ENCODE measurements around the gene GGT1. TPM values are rescaled to one million over a fixed set of nuclear protein-coding genes. Genes with fewer than 3 reads are reported as not detected.

GGT1 gene
- total RNA-seq, 1 experiment from 2014 or later: 14.0 TPM

DNA sequence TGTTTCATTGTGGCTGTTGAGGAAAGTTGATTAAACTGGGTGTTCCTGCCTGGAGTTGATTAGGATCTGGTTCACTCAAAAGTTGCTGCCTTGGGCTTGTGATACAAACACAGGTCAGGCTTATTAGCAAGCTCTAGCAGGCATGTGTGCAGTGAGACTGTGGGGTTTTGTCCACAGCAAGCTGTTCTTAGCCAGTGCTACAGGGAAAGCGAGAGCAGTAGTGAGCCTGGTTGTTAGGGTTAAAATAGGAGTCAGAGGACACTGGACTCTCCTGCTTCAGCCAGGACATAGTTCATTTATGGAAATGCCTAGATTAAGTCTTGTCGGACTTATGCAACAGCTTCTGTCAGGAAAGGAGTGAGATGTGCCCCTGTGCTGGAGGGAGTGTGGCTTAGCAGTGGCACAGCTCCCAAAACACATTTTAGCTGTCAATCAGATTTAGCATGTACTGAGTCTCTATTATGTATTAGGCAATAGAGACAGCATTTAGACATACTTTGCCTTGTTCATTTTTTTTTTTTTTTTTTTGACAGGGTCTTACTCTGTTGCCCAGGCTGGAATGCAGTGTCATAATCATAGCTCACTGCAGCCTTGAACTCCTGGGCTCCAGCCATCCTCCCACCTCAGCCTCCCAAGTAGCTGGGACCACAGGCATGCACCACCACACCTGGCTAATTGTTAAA, 38.5 kb upstream of the GGT1 start:
- H3K27me3 ChIP-seq (ENCODE audit: insufficient read depth, low read length): no peaks in the 10 kb centered on the region
- no peaks in the 10 kb centered on the region for H3K4me1 ChIP-seq (ENCODE audit: control insufficient read depth in 1 of 2, insufficient read depth in 2 of 2, low read length in 2 of 2)
- no TSS peak for BruUV-seq (replicated peaks)
- H3K79me2 ChIP-seq (ENCODE audit: insufficient read depth, low read length): peaks cover 97% of the 10 kb centered on the region
- RAD21 ChIA-PET (ENCODE audit: low non-redundant PET in 1 of 2, low total read pairs in 2 of 2, uncharacterized antibody in 2 of 2, unreplicated experiment in 2 of 2): no interaction called here
- H3K27ac ChIP-seq (ENCODE audit: low read depth, low read length): no peak overlapping the region
- CTCF ChIA-PET: interaction anchor here (0.7 kb wide), 1 partner anchor 671 kb away, joined by 3 read pairs; no protein-coding TSS in a partner anchor
- POLR2A ChIA-PET: no interaction called here
- intact Hi-C loops (cut with micrococcal nuclease): no loop called here
- peaks cover 30 to 31% of the 10 kb centered on the region in 2 experiments for H3K36me3 ChIP-seq (ENCODE audit: control insufficient read depth in 1 of 2, insufficient read depth in 2 of 2, low read length in 2 of 2)
- H3K4me3 ChIP-seq (replicated peaks in 1 of 2; ENCODE audit: low read depth in 1 of 2, low read length in 2 of 2): no peak overlapping the region
- no peaks in the 10 kb centered on the region for H3K9me2 ChIP-seq (ENCODE audit: insufficient read depth)
- ATAC-seq (no peak), DNase-seq (ENCODE audit: low read depth, low spot score) (no peak)
- H3K4me2 ChIP-seq (ENCODE audit: low read length): no peak overlapping the region
- no peak overlapping the region for H2AFZ ChIP-seq (ENCODE audit: low read depth, low read length, poor library complexity, severe bottlenecking)
- no peak overlapping the region for H3K9ac ChIP-seq (ENCODE audit: low read length)
- TF ChIP-seq ZFX (IDR thresholded peaks at IDR 0.05): no peak
- no peak for TF ChIP-seq SRF (IDR thresholded peaks at IDR 0.05; ENCODE audit: low read depth)
- TF ChIP-seq CEBPB (IDR thresholded peaks at IDR 0.05; ENCODE audit: low read depth): no peak
- TF ChIP-seq SP1 (IDR thresholded peaks at IDR 0.05; ENCODE audit: low read depth): no peak
- no peak for TF ChIP-seq FOSL1 (IDR thresholded peaks at IDR 0.05; ENCODE audit: low read depth)
- TF ChIP-seq POLR2A (IDR thresholded peaks at IDR 0.05; ENCODE audit: borderline replicate concordance, extremely low read depth, insufficient read depth, insufficient read length): no peak
- TF ChIP-seq RAD21 (IDR thresholded peaks at IDR 0.05; ENCODE audit: low read depth): no peak
- TF ChIP-seq, protein P1, sequence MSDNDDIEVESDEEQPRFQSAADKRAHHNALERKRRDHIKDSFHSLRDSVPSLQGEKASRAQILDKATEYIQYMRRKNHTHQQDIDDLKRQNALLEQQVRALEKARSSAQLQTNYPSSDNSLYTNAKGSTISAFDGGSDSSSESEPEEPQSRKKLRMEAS (IDR thresholded peaks at IDR 0.05): no peak
- TF ChIP-seq ATF3 (IDR thresholded peaks at IDR 0.05): no peak
- TF ChIP-seq EZH2phosphoT487 (IDR thresholded peaks at IDR 0.05; ENCODE audit: borderline replicate concordance): no peak
- H4K20me1 ChIP-seq (ENCODE audit: insufficient read depth): peaks cover 12% of the 10 kb centered on the region; the same call in 1 of the 2 replicates
- H3K9me3 ChIP-seq (ENCODE audit: control insufficient read depth in 1 of 2, insufficient read depth in 1 of 2, low read depth in 1 of 2, low read length in 2 of 2): no peaks in the 10 kb centered on the region

DNA sequence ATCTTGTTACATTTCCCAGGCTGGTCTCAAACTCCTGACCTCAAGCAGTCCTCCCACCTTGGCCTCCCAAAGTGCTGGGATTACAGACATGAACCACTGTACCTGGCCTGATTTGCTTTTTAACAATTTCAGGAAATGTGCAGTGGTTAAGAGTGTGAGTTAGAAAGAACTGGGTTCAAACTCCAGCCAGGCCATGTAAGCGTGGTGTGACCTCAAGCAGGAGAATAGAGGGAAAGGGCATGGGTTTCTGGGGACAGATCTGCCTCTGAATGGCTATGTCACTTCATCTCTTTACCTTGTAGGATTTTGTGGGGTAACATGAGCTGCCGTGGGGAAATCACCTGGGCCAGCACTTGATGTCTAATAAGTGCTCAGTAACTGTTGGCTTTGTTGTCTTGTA, 37.9 kb upstream of the GGT1 start:
- H3K4me1 ChIP-seq (ENCODE audit: control insufficient read depth in 1 of 2, insufficient read depth in 2 of 2, low read length in 2 of 2): no peaks in the 10 kb centered on the region
- no peaks in the 10 kb centered on the region for H3K9me2 ChIP-seq (ENCODE audit: insufficient read depth)
- CTCF ChIA-PET: interaction anchor here (0.7 kb wide), 1 partner anchor 672 kb away, joined by 3 read pairs; no protein-coding TSS in a partner anchor
- BruUV-seq (replicated peaks): no TSS peak
- POLR2A ChIA-PET: no interaction called here
- no peak overlapping the region for H3K9ac ChIP-seq (ENCODE audit: low read length)
- RAD21 ChIA-PET (ENCODE audit: low non-redundant PET in 1 of 2, low total read pairs in 2 of 2, uncharacterized antibody in 2 of 2, unreplicated experiment in 2 of 2): no interaction called here
- H2AFZ ChIP-seq (ENCODE audit: low read depth, low read length, poor library complexity, severe bottlenecking): no peak overlapping the region
- peaks cover 12% of the 10 kb centered on the region; the same call in 1 of the 2 replicates for H4K20me1 ChIP-seq (ENCODE audit: insufficient read depth)
- no peaks in the 10 kb centered on the region for H3K27me3 ChIP-seq (ENCODE audit: insufficient read depth, low read length)
- H3K79me2 ChIP-seq (ENCODE audit: insufficient read depth, low read length): peaks cover 97% of the 10 kb centered on the region
- H3K27ac ChIP-seq (ENCODE audit: low read depth, low read length): no peak overlapping the region
- no peaks in the 10 kb centered on the region for H3K9me3 ChIP-seq (ENCODE audit: control insufficient read depth in 1 of 2, insufficient read depth in 1 of 2, low read depth in 1 of 2, low read length in 2 of 2)
- ATAC-seq (no peak), DNase-seq (ENCODE audit: low read depth, low spot score) (no peak)
- H3K36me3 ChIP-seq (ENCODE audit: control insufficient read depth in 1 of 2, insufficient read depth in 2 of 2, low read length in 2 of 2): peaks cover 31 to 33% of the 10 kb centered on the region in 2 experiments
- intact Hi-C loops (cut with micrococcal nuclease): no loop called here
- no peak overlapping the region for H3K4me3 ChIP-seq (replicated peaks in 1 of 2; ENCODE audit: low read depth in 1 of 2, low read length in 2 of 2)
- H3K4me2 ChIP-seq (ENCODE audit: low read length): no peak overlapping the region
- TF ChIP-seq ZFX (IDR thresholded peaks at IDR 0.05): no peak
- no peak for TF ChIP-seq POLR2A (IDR thresholded peaks at IDR 0.05; ENCODE audit: borderline replicate concordance, extremely low read depth, insufficient read depth, insufficient read length)
- TF ChIP-seq, protein P2, sequence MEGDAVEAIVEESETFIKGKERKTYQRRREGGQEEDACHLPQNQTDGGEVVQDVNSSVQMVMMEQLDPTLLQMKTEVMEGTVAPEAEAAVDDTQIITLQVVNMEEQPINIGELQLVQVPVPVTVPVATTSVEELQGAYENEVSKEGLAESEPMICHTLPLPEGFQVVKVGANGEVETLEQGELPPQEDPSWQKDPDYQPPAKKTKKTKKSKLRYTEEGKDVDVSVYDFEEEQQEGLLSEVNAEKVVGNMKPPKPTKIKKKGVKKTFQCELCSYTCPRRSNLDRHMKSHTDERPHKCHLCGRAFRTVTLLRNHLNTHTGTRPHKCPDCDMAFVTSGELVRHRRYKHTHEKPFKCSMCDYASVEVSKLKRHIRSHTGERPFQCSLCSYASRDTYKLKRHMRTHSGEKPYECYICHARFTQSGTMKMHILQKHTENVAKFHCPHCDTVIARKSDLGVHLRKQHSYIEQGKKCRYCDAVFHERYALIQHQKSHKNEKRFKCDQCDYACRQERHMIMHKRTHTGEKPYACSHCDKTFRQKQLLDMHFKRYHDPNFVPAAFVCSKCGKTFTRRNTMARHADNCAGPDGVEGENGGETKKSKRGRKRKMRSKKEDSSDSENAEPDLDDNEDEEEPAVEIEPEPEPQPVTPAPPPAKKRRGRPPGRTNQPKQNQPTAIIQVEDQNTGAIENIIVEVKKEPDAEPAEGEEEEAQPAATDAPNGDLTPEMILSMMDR (IDR thresholded peaks at IDR 0.05 in 2 of 3, conservative IDR thresholded peaks at IDR 0.05 in 1 of 3; ENCODE audit: borderline replicate concordance in 1 of 3, insufficient read depth in 1 of 3, low read depth in 2 of 3, low read length in 2 of 3): no peak
- TF ChIP-seq YY1 (IDR thresholded peaks at IDR 0.05; ENCODE audit: extremely low read depth, insufficient replicate concordance, low read depth, low read length): no peak
- TF ChIP-seq SP1 (IDR thresholded peaks at IDR 0.05; ENCODE audit: low read depth): no peak
- TF ChIP-seq EZH2phosphoT487 (IDR thresholded peaks at IDR 0.05; ENCODE audit: borderline replicate concordance): no peak
- no peak for TF ChIP-seq REST (IDR thresholded peaks at IDR 0.05; ENCODE audit: low read depth)
- TF ChIP-seq EZH2 (IDR thresholded peaks at IDR 0.05): no peak
- no peak for TF ChIP-seq FOSL1 (IDR thresholded peaks at IDR 0.05; ENCODE audit: low read depth)
